Measurements from ENCODE around the gene ATP10D.
"Not testable (repeated sequence)": the region's sequence is repeated elsewhere in the genome, so short reads cannot be mapped to it uniquely, and the experiment has no call there.

ATP10D gene

GRCh38 chr4:47485047-47485692 lies at the start of gene ATP10D:
ATP10D (plus strand) TSS chr4:47485275; CDS start chr4:47512541, 27,266 bp downstream.
- DNase-seq: peak; percentile 67

GRCh38 chr4:47442980-47443379 lies 42.1 kb upstream of the ATP10D start:
- DNase-seq: no peak

GRCh38 chr4:47444031-47444430 lies 41.0 kb upstream of the ATP10D start:
- no peak for DNase-seq

GRCh38 chr4:47451657-47452056 lies 33.4 kb upstream of the ATP10D start:
- no peak for DNase-seq

GRCh38 chr4:47462799-47463234 lies 22.3 kb upstream of the ATP10D start:
- no peak for DNase-seq

- DNase-seq: peak; percentile 94 to 97
These were observed 21.7 kb upstream of the ATP10D start, which contains the start of gene COMMD8 for GRCh38 chr4:47463235-47463956. COMMD8 (minus strand) TSS chr4:47463702; CDS start chr4:47463651, 51 bp downstream.

- no peak for DNase-seq
These were observed 20.1 kb upstream of the ATP10D start for GRCh38 chr4:47465004-47465403.

GRCh38 chr4:47466056-47466785 lies 18.9 kb upstream of the ATP10D start:
- DNase-seq: no peak

- DNase-seq: no peak
These were observed 16.2 kb upstream of the ATP10D start for GRCh38 chr4:47468706-47469365.

GRCh38 chr4:47469951-47470350 lies 15.1 kb upstream of the ATP10D start:
- no peak for DNase-seq

- DNase-seq: no peak
These were observed 14.0 kb upstream of the ATP10D start for GRCh38 chr4:47471064-47471463.

GRCh38 chr4:47471591-47471990 lies 13.5 kb upstream of the ATP10D start:
- no peak for DNase-seq

- no peak for DNase-seq
These were observed 11.8 kb upstream of the ATP10D start for GRCh38 chr4:47473141-47473750.

GRCh38 chr4:47474799-47475198 lies 10.3 kb upstream of the ATP10D start:
- DNase-seq: no peak

GRCh38 chr4:47475411-47475810 lies 9.7 kb upstream of the ATP10D start:
- no peak for DNase-seq

- no peak for DNase-seq
These were observed 6.3 kb upstream of the ATP10D start for GRCh38 chr4:47478804-47479203.

GRCh38 chr4:47482326-47482725 lies 2.7 kb upstream of the ATP10D start:
- no peak for DNase-seq

GRCh38 chr4:47483745-47484144 lies 1.3 kb upstream of the ATP10D start:
- no peak for DNase-seq

GRCh38 chr4:47484168-47484567 lies 907 bp upstream of the ATP10D start:
- no peak for DNase-seq

- DNase-seq: no peak
These were observed 693 bp downstream of the ATP10D start for GRCh38 chr4:47485768-47486167.

- DNase-seq: no peak
These were observed 1.2 kb downstream of the ATP10D start for GRCh38 chr4:47486231-47486673.

- not testable (repeated sequence) for DNase-seq
These were observed 1.7 kb downstream of the ATP10D start for GRCh38 chr4:47486727-47487126.

GRCh38 chr4:47488706-47489105 lies 3.6 kb downstream of the ATP10D start:
- no peak for DNase-seq

All from stimulated activated CD4-positive, alpha-beta T cell treated with anti-CD3 and anti-CD28 coated beads, Interleukin-4, amount 100 ng/mL, for 4 hours (primary cell).